ENCODE results near the gene FCER1A.

- TF ChIP-seq, protein P1, sequence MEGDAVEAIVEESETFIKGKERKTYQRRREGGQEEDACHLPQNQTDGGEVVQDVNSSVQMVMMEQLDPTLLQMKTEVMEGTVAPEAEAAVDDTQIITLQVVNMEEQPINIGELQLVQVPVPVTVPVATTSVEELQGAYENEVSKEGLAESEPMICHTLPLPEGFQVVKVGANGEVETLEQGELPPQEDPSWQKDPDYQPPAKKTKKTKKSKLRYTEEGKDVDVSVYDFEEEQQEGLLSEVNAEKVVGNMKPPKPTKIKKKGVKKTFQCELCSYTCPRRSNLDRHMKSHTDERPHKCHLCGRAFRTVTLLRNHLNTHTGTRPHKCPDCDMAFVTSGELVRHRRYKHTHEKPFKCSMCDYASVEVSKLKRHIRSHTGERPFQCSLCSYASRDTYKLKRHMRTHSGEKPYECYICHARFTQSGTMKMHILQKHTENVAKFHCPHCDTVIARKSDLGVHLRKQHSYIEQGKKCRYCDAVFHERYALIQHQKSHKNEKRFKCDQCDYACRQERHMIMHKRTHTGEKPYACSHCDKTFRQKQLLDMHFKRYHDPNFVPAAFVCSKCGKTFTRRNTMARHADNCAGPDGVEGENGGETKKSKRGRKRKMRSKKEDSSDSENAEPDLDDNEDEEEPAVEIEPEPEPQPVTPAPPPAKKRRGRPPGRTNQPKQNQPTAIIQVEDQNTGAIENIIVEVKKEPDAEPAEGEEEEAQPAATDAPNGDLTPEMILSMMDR (IDR thresholded peaks at IDR 0.05; ENCODE audit: borderline replicate concordance, extremely low read depth, low read length, poor library complexity, severe bottlenecking): no peak
- TF ChIP-seq EZH2 (IDR thresholded peaks at IDR 0.05; ENCODE audit: borderline replicate concordance, low read depth, low read length, severe bottlenecking): no peak
Observed at GRCh38 chr1:159311679-159312078, 9.5 kb downstream of the FCER1A start.
